ENCODE results near the gene EDIL3.

EDIL3 gene

GRCh38 chr5:84119252-84119651 lies 265.4 kb downstream of the EDIL3 start:
- WGBS, 2 experiments (ENCODE audit: insufficient coverage in 2 of 2) = 83 to 100% methylated on average over 1 to 2 of the region's 3 CpGs
- H3K4me1 ChIP-seq (ENCODE audit: control insufficient read depth, insufficient read depth, low read length, poor library complexity, severe bottlenecking) = no peaks in the 10 kb centered on the region
- no peaks in the 10 kb centered on the region for H3K36me3 ChIP-seq (ENCODE audit: control insufficient read depth, insufficient read depth, low read length)
- no peaks in the 10 kb centered on the region for H3K9me3 ChIP-seq (ENCODE audit: control insufficient read depth, low read length)
- no peak overlapping the region for H3K27ac ChIP-seq (ENCODE audit: low read depth, low read length, severe bottlenecking)
- H3K4me3 ChIP-seq (ENCODE audit: extremely low read depth, insufficient read depth, low read length, poor library complexity, severe bottlenecking) = no peak overlapping the region

- Histone ChIP-seq H3K36me3 (ENCODE audit: control insufficient read depth, insufficient read depth, low read length) (no peaks in the 10 kb centered on the region), H3K4me1 (ENCODE audit: control insufficient read depth, insufficient read depth, low read length, poor library complexity, severe bottlenecking) (no peaks in the 10 kb centered on the region), H3K27ac (ENCODE audit: low read depth, low read length, severe bottlenecking) (no peak overlapping the region), H3K9me3 (ENCODE audit: control insufficient read depth, low read length) (no peaks in the 10 kb centered on the region), H3K4me3 (ENCODE audit: extremely low read depth, insufficient read depth, low read length, poor library complexity, severe bottlenecking) (no peak overlapping the region)
- WGBS, 2 experiments (ENCODE audit: insufficient coverage in 2 of 2) = no CpG with 5 or more reads among the region's 2 CpGs
Measured at GRCh38 chr5:84118551-84118950, 266.1 kb downstream of the EDIL3 start.

DNA sequence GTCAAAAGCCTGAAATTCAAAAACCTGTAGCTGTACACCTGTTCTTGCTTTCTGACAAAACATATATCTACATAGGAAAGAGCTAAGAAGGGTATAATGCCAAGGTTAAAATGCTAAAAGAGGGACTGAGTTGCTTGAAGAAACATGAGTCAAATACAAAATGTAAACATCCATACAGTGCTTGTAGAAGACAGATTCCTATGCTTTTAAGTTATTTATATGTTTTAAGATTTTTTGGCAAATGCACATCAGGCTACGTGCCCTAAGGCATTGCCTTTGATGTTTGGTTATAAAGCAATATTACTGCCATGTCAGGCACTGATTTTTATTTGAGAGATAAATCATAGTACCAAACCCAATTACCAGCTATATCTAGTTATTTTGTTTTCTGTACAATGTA lies 269.0 kb downstream of the EDIL3 start:
- no peaks in the 10 kb centered on the region for H3K9me3 ChIP-seq (ENCODE audit: control insufficient read depth, low read length)
- H3K4me3 ChIP-seq (ENCODE audit: extremely low read depth, insufficient read depth, low read length, poor library complexity, severe bottlenecking) = no peak overlapping the region
- no peak overlapping the region for H3K27ac ChIP-seq (ENCODE audit: low read depth, low read length, severe bottlenecking)
- no peaks in the 10 kb centered on the region for H3K4me1 ChIP-seq (ENCODE audit: control insufficient read depth, insufficient read depth, low read length, poor library complexity, severe bottlenecking)
- no CpG with 5 or more reads among the region's 1 CpG for WGBS, 2 experiments (ENCODE audit: insufficient coverage in 2 of 2)
- no peaks in the 10 kb centered on the region for H3K36me3 ChIP-seq (ENCODE audit: control insufficient read depth, insufficient read depth, low read length)

DNA sequence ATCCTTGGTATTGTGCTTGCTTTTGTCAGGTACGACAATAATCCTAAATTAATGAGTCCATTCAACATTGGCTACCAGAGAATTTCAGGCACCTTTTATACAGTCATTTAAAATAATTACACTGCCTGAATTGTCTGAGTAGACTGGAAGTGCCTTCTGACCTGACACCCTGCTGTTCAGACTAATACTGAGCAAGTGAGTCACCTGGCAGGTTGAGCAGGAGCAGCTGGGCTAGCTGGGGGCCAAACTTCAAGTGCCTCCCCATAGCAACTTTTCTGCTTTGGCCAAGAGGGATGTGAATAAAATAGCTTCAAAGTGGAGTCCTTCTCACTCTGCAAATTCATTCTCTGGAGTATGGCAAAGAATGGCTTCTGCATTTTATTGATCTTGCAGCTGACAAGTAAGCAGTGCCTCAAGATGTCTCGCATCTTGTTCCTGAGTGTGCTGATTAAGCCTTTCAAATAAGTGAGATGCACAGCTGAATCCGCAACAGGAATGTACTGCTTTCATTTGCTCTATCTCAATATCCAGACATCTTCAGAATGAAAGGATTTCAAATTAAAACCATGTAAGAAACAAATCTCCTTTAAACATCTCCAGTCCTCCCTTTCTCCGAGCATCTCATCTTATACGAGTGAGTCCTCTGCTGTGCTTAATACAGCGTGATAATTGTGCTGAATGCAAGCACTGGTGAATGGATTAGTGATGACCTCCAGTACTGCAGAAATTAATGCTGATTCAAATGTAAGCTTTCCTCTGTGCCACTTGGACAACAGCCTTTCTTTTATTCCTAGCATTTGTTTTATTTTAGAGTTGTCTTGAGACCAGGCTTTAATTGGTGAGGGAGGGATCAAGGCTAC lies 271.2 kb downstream of the EDIL3 start:
- WGBS, 2 experiments (ENCODE audit: insufficient coverage in 2 of 2) = 89 to 94% methylated on average over 2 to 3 of the region's 6 CpGs
- H3K4me3 ChIP-seq (ENCODE audit: extremely low read depth, insufficient read depth, low read length, poor library complexity, severe bottlenecking) = no peak overlapping the region

GRCh38 chr5:84092738-84093137 lies 291.9 kb downstream of the EDIL3 start:
- WGBS, 2 experiments (ENCODE audit: insufficient coverage in 2 of 2) = 95 to 100% methylated on average over 3 of the region's 3 CpGs
- H3K36me3 ChIP-seq (ENCODE audit: control insufficient read depth, insufficient read depth, low read length) = no peaks in the 10 kb centered on the region

More for the DNA sequence above, 271.2 kb downstream of the EDIL3 start:
- H3K27ac ChIP-seq (ENCODE audit: low read depth, low read length, severe bottlenecking) = no peak overlapping the region
- no peaks in the 10 kb centered on the region for H3K4me1 ChIP-seq (ENCODE audit: control insufficient read depth, insufficient read depth, low read length, poor library complexity, severe bottlenecking)
- no peaks in the 10 kb centered on the region for H3K9me3 ChIP-seq (ENCODE audit: control insufficient read depth, low read length)
- no peaks in the 10 kb centered on the region for H3K36me3 ChIP-seq (ENCODE audit: control insufficient read depth, insufficient read depth, low read length)

DNA sequence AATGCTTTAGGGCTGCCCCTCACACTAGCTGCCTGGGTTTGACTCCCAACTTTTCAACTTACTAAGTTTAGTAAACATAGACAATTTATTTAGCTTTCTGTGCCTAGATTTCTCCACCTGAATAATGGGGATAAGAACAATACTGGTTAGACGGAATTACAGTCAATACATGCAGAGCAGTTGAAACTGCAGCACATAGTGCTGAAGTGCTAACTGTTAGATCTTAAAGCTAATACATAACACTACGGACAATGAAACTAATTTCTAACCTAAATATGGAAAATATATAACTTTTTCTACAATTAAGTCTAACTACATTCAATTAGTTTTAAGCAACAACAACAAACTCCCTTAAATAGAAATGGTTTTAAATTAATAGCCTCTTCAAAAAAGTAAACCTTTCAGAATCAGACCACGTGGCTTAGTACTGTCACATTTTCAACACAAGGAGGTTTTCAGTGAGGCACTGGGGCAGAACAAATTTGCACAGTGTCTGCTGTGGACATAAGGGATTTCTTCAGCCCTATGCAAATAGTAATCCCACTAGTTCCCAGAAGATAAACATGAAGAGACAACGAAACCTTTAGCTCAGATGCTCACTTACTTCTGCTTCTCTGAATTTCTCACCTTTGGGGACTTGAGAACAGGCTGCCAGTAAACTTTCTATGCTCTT lies 293.4 kb downstream of the EDIL3 start:
- Histone ChIP-seq H3K4me1 (ENCODE audit: control insufficient read depth, insufficient read depth, low read length, poor library complexity, severe bottlenecking) (no peaks in the 10 kb centered on the region), H3K4me3 (ENCODE audit: extremely low read depth, insufficient read depth, low read length, poor library complexity, severe bottlenecking) (no peak overlapping the region), H3K36me3 (ENCODE audit: control insufficient read depth, insufficient read depth, low read length) (peaks cover 2% of the 10 kb centered on the region), H3K27ac (ENCODE audit: low read depth, low read length, severe bottlenecking) (no peak overlapping the region), H3K9me3 (ENCODE audit: control insufficient read depth, low read length) (peaks cover 8% of the 10 kb centered on the region)
- WGBS, 2 experiments (ENCODE audit: insufficient coverage in 2 of 2) = 89% methylated on average over 3 of the region's 4 CpGs; no CpG with 5 or more reads in 1 of the 2 experiments

More at GRCh38 chr5:84092738-84093137, 291.9 kb downstream of the EDIL3 start:
- Histone ChIP-seq H3K4me3 (ENCODE audit: extremely low read depth, insufficient read depth, low read length, poor library complexity, severe bottlenecking) (no peak overlapping the region), H3K9me3 (ENCODE audit: control insufficient read depth, low read length) (peaks cover 9% of the 10 kb centered on the region), H3K27ac (ENCODE audit: low read depth, low read length, severe bottlenecking) (no peak overlapping the region), H3K4me1 (ENCODE audit: control insufficient read depth, insufficient read depth, low read length, poor library complexity, severe bottlenecking) (no peaks in the 10 kb centered on the region)

- H3K27ac ChIP-seq (ENCODE audit: low read depth, low read length, severe bottlenecking) = no peak overlapping the region
- peaks cover 2% of the 10 kb centered on the region for H3K36me3 ChIP-seq (ENCODE audit: control insufficient read depth, insufficient read depth, low read length)
- no peak overlapping the region for H3K4me3 ChIP-seq (ENCODE audit: extremely low read depth, insufficient read depth, low read length, poor library complexity, severe bottlenecking)
- peaks cover 8% of the 10 kb centered on the region for H3K4me1 ChIP-seq (ENCODE audit: control insufficient read depth, insufficient read depth, low read length, poor library complexity, severe bottlenecking)
- WGBS, 2 experiments (ENCODE audit: insufficient coverage in 2 of 2) = 70 to 80% methylated on average over 1 of the region's 2 CpGs
- H3K9me3 ChIP-seq (ENCODE audit: control insufficient read depth, low read length) = no peaks in the 10 kb centered on the region
Measured at GRCh38 chr5:84088996-84089395, 295.7 kb downstream of the EDIL3 start.

GRCh38 chr5:84086511-84086910 lies 298.2 kb downstream of the EDIL3 start:
- H3K36me3 ChIP-seq (ENCODE audit: control insufficient read depth, insufficient read depth, low read length) = peaks cover 2% of the 10 kb centered on the region
- 84 to 100% methylated on average over 2 to 5 of the region's 6 CpGs for WGBS, 2 experiments (ENCODE audit: insufficient coverage in 2 of 2)
- H3K4me3 ChIP-seq (ENCODE audit: extremely low read depth, insufficient read depth, low read length, poor library complexity, severe bottlenecking) = no peak overlapping the region
- no peaks in the 10 kb centered on the region for H3K9me3 ChIP-seq (ENCODE audit: control insufficient read depth, low read length)
- no peak overlapping the region for H3K27ac ChIP-seq (ENCODE audit: low read depth, low read length, severe bottlenecking)
- peaks cover 8% of the 10 kb centered on the region for H3K4me1 ChIP-seq (ENCODE audit: control insufficient read depth, insufficient read depth, low read length, poor library complexity, severe bottlenecking)

DNA sequence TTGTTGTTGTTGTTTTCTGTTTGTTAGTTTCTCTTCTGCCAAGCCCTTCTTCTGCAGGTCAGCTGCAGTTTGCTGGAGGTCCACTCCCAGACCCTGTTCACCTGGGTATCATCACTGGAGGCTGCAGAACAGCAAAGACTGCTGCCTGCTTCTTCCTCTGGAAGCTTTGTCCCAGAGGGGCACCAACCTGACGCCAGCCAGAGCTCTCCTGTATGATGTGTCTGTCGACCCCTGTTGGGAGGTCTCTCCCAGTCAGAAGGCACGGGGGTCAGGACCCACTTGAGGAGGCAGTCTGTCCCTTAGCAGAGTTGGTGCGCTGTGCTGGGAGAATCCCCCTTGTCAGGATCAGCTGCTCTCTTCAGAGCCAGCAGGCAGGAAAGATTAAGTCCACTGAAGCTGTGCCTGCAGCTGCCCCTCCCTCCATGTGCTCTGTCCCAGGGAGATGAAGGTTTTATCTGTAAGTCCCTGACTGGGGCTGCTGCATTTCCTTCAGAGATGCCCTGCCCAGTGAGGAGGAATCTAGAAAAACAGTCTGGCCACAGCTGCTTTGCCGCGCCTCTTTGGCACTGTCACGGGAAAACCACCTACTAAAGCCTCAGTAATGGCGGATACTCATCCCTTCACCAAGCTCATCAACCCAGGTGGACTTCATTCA lies 299.2 kb downstream of the EDIL3 start:
- WGBS, 2 experiments (ENCODE audit: insufficient coverage in 2 of 2) = 86 to 95% methylated on average over 5 to 6 of the region's 8 CpGs
- no peak overlapping the region for H3K4me3 ChIP-seq (ENCODE audit: extremely low read depth, insufficient read depth, low read length, poor library complexity, severe bottlenecking)
- H3K36me3 ChIP-seq (ENCODE audit: control insufficient read depth, insufficient read depth, low read length) = peaks cover 2% of the 10 kb centered on the region

GRCh38 chr5:84080908-84081307 lies 303.8 kb downstream of the EDIL3 start:
- Histone ChIP-seq H3K4me3 (ENCODE audit: extremely low read depth, insufficient read depth, low read length, poor library complexity, severe bottlenecking) (no peak overlapping the region), H3K27ac (ENCODE audit: low read depth, low read length, severe bottlenecking) (no peak overlapping the region), H3K9me3 (ENCODE audit: control insufficient read depth, low read length) (no peaks in the 10 kb centered on the region), H3K36me3 (ENCODE audit: control insufficient read depth, insufficient read depth, low read length) (no peaks in the 10 kb centered on the region), H3K4me1 (ENCODE audit: control insufficient read depth, insufficient read depth, low read length, poor library complexity, severe bottlenecking) (peaks cover 6% of the 10 kb centered on the region)
- WGBS, 2 experiments (ENCODE audit: insufficient coverage in 2 of 2) = 75 to 100% methylated on average over 1 of the region's 1 CpG

More for the DNA sequence above, 299.2 kb downstream of the EDIL3 start:
- Histone ChIP-seq H3K4me1 (ENCODE audit: control insufficient read depth, insufficient read depth, low read length, poor library complexity, severe bottlenecking) (peaks cover 8% of the 10 kb centered on the region), H3K9me3 (ENCODE audit: control insufficient read depth, low read length) (no peaks in the 10 kb centered on the region), H3K27ac (ENCODE audit: low read depth, low read length, severe bottlenecking) (no peak overlapping the region)

Data from mesodermal cell (in vitro differentiated cells).